RWPE2 (cell line): ENCODE results near the gene UTP18.

ENCODE experiments used
- ATAC-seq: fragments of 200-7000 bp; cut with Tn5 transposase; 3 replicates; pipeline ENCODE4 v1.9.1; 2021; ENCODE audit warnings: low read depth
- DNase-seq: peaks from one replicate; pipeline ENCODE4 v3.0.0-alpha.2; 2020; ENCODE audit warnings: low spot score
- H3K27ac ChIP-seq: fragments of 450-650 bp; 2 replicates; pipeline ENCODE4 v1.5.1; 2017; ENCODE audit warnings: mild to moderate bottlenecking; ENCODE audit not compliant: poor library complexity, severe bottlenecking
- H3K27me3 ChIP-seq: fragments of 250-450 bp; sonication (Bioruptor Pico); 2 replicates; pipeline ENCODE4 v1.5.1; 2021; ENCODE audit warnings: mild to moderate bottlenecking, moderate library complexity; ENCODE audit not compliant: insufficient read depth, poor library complexity, severe bottlenecking
- H3K36me3 ChIP-seq: fragments of 250-450 bp; sonication (Bioruptor Pico); 2 replicates; pipeline ENCODE4 v1.5.1; 2020; ENCODE audit warnings: low read depth, mild to moderate bottlenecking, moderate library complexity
- H3K4me1 ChIP-seq: fragments of 250-450 bp; sonication (Bioruptor Pico); 2 replicates; pipeline ENCODE4 v1.5.1; 2021; ENCODE audit warnings: mild to moderate bottlenecking, moderate library complexity; ENCODE audit not compliant: insufficient read depth, poor library complexity, severe bottlenecking
- H3K4me3 ChIP-seq: fragments of 250-450 bp; sonication (Bioruptor Pico); 2 replicates; pipeline ENCODE4 v1.5.1; 2021; ENCODE audit warnings: mild to moderate bottlenecking, moderate library complexity; ENCODE audit not compliant: severe bottlenecking
- H3K9me3 ChIP-seq: fragments of 250-450 bp; sonication (Bioruptor Pico); 2 replicates; pipeline ENCODE4 v1.5.1; 2021; ENCODE audit warnings: mild to moderate bottlenecking, moderate library complexity; ENCODE audit not compliant: severe bottlenecking
- TF ChIP-seq, protein P1 (sequence below): fragments of 450-650 bp; IDR thresholded peaks from one replicate; pipeline ENCODE4 v1.5.1; 2017; ENCODE audit warnings: mild to moderate bottlenecking, moderate library complexity; ENCODE audit not compliant: poor library complexity, severe bottlenecking

Gene UTP18

DNA sequence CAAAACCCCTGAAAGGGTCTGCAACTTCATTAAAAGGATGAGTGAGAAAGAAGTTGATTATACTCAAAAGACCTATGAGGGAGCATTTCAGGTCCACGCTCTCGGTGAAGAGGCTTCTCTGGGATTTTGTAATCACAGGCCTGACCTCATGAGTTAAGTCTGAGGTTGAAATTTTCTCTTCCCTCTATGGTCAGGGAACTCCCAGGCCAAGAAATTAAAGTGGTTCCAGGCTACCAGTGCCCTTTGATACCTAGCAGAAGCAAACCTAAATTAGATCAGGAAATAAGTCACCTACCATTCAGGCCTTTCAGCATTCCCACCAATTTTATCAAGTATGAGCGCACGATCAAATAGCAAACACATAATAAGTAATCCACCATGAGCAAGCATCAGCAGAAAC, 28.3 kb upstream of the UTP18 start:
- H3K9me3 ChIP-seq = no peaks in the 10 kb centered on the region
- TF ChIP-seq, protein P1, sequence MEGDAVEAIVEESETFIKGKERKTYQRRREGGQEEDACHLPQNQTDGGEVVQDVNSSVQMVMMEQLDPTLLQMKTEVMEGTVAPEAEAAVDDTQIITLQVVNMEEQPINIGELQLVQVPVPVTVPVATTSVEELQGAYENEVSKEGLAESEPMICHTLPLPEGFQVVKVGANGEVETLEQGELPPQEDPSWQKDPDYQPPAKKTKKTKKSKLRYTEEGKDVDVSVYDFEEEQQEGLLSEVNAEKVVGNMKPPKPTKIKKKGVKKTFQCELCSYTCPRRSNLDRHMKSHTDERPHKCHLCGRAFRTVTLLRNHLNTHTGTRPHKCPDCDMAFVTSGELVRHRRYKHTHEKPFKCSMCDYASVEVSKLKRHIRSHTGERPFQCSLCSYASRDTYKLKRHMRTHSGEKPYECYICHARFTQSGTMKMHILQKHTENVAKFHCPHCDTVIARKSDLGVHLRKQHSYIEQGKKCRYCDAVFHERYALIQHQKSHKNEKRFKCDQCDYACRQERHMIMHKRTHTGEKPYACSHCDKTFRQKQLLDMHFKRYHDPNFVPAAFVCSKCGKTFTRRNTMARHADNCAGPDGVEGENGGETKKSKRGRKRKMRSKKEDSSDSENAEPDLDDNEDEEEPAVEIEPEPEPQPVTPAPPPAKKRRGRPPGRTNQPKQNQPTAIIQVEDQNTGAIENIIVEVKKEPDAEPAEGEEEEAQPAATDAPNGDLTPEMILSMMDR = no peak
- ATAC-seq (no peak), DNase-seq (no peak)
- no peak overlapping the region for H3K4me3 ChIP-seq
- peaks cover 10% of the 10 kb centered on the region for H3K4me1 ChIP-seq
- no peaks in the 10 kb centered on the region for H3K27me3 ChIP-seq
- no peak overlapping the region for H3K27ac ChIP-seq
- no peaks in the 10 kb centered on the region for H3K36me3 ChIP-seq

DNA sequence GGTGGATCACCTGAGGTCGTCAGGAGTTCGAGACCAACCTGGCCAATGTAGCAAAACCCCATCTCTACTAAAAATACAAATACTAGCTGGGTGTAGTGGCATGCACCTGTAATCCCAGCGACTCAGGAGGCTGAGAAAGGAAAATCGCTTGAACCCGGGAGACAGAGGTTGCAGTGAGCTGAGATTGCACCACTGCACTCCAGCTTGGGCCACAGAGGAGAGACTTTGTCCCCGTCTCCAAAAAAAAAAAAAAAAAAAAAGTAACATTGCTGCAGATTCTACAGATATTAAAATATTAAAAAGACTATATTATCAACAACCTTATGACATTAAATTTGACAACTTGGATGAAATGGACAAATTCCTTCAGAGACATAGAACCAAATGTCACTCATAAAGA, 26.2 kb upstream of the UTP18 start:
- Histone ChIP-seq H3K4me3 (no peak overlapping the region), H3K4me1 (no peaks in the 10 kb centered on the region), H3K27me3 (no peaks in the 10 kb centered on the region), H3K36me3 (no peaks in the 10 kb centered on the region), H3K9me3 (no peaks in the 10 kb centered on the region), H3K27ac (no peak overlapping the region)
- DNase-seq (no peak), ATAC-seq (no peak)
- TF ChIP-seq, protein P1 = no peak

DNA sequence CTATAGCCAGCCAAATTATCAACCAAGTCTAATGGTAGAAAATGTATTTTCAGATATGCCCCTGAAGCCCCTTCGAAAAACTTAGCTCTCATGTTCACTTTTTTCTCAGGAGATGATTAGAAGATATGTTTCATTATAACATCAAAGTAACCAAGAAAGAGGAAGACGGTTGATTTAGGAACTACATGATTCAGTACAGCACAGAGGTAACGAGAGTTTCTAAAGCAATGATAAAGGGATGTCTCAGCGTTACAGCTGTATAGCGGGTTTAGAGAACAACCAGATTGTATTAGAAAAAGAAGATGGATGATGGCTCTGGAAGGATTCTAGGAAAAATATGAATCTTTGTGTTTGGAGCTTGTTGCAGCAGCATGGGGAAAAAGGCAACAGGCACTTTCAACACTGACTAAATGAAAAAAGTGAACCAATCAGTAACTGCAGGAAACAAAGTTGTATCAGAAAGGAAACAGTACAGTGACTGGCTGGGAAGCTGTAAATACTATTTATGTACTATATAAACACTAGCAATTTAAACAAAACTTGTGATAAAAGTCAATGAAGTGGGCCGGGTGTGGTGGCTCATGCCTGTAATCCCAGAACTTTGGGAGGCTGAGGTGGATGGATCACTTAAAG, 22.0 kb upstream of the UTP18 start:
- Histone ChIP-seq H3K36me3 (peaks cover 4% of the 10 kb centered on the region; the same call in 1 of the 2 replicates), H3K9me3 (no peaks in the 10 kb centered on the region), H3K4me3 (no peak overlapping the region), H3K4me1 (no peaks in the 10 kb centered on the region), H3K27ac (no peak overlapping the region), H3K27me3 (no peaks in the 10 kb centered on the region)
- ATAC-seq = no peak
- TF ChIP-seq, protein P1 = no peak
- DNase-seq = no peak

DNA sequence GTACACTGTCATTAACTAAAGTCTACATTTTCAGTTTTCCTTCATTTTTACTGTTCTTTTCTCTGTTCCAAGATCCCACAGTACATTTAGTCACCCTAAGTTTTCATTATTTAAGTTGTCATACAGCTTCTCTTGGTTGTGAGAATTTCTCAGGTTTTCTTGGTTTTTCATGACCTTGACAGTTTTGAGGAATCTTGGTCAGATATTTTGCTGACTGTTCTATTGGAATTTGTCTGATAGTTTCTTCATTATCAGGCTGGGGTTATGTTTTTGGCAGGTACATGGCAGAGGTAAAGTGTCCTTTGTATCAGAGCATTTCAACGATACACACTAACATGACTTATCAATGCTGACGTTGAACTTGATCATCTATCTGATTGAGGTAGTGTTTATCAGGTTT, 20.1 kb upstream of the UTP18 start:
- H3K4me1 ChIP-seq = no peaks in the 10 kb centered on the region
- H3K9me3 ChIP-seq = no peaks in the 10 kb centered on the region
- DNase-seq (no peak), ATAC-seq (no peak)
- H3K36me3 ChIP-seq = peaks cover 4% of the 10 kb centered on the region; the same call in 1 of the 2 replicates
- TF ChIP-seq, protein P1 = no peak
- H3K27ac ChIP-seq = no peak overlapping the region
- H3K27me3 ChIP-seq = no peaks in the 10 kb centered on the region
- no peak overlapping the region for H3K4me3 ChIP-seq

DNA sequence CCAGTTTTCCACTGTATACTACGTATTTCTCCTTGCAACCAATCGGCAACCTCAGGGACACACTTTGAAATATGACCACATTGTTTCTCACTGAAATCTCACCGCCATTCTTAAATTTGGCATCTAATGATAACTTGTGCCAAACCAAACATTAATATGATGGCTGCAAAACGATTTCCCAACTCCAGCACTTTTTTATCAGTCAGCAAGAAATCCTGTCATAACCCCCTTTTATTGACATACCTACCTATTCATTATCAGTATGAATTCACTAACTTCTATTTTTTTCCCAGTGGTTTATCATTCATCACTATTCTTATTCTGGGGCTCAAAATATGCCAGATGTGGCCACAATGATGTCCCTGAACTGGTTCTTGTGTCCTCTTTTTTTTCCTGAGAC, 16.3 kb upstream of the UTP18 start:
- ATAC-seq = no peak
- peaks cover 11% of the 10 kb centered on the region for H3K36me3 ChIP-seq
- H3K27ac ChIP-seq = no peak overlapping the region
- no peak for DNase-seq
- no peaks in the 10 kb centered on the region for H3K27me3 ChIP-seq
- TF ChIP-seq, protein P1 = no peak
- H3K4me1 ChIP-seq = peaks cover 7% of the 10 kb centered on the region
- H3K9me3 ChIP-seq = no peaks in the 10 kb centered on the region
- no peak overlapping the region for H3K4me3 ChIP-seq
